Measurements from ENCODE around the gene TBC1D16. TPM values are rescaled to one million over a fixed set of nuclear protein-coding genes. Genes with fewer than 3 reads are reported as not detected.

TBC1D16 gene
- total and polyA plus RNA-seq, 2 donors from 2014 or later: 9.1 to 68.0 TPM

- peak in 2 of 5 donors; percentile 58 to 67 for DNase-seq
- FAIRE-seq: no peak
- Histone ChIP-seq H3K27ac (ENCODE audit: low read depth in 2 of 2, low read length in 2 of 2) (no peak overlapping the region), H3K4me1 (ENCODE audit: control insufficient read depth in 2 of 3, insufficient read depth in 2 of 3, low read depth in 1 of 3, low read length in 3 of 3) (peaks cover 0 to 14% (median 4%) of the 10 kb centered on the region in 3 donors), H3K36me3 (ENCODE audit: control insufficient read depth in 2 of 3, insufficient read depth in 3 of 3, low read length in 3 of 3) (no peaks in the 10 kb centered on the region), H3K4me3 (ENCODE audit: low read length in 3 of 3) (no peak overlapping the region), H3K27me3 (ENCODE audit: control insufficient read depth, insufficient read depth, low read length) (peaks cover 4% of the 10 kb centered on the region), H3K9ac (ENCODE audit: low read length in 3 of 3) (no peak overlapping the region), H3K9me3 (ENCODE audit: control insufficient read depth in 2 of 3, insufficient read depth in 1 of 3, low read length in 3 of 3) (no peaks in the 10 kb centered on the region)
- no peak for TF ChIP-seq CTCF (IDR thresholded peaks at IDR 0.05; ENCODE audit: borderline replicate concordance, extremely low read depth, insufficient read depth)
- intact Hi-C loops (cut with DNase I): no loop called here
These were observed 114.1 kb downstream of the TBC1D16 start for GRCh38 chr17:79921411-79922115.

DNA sequence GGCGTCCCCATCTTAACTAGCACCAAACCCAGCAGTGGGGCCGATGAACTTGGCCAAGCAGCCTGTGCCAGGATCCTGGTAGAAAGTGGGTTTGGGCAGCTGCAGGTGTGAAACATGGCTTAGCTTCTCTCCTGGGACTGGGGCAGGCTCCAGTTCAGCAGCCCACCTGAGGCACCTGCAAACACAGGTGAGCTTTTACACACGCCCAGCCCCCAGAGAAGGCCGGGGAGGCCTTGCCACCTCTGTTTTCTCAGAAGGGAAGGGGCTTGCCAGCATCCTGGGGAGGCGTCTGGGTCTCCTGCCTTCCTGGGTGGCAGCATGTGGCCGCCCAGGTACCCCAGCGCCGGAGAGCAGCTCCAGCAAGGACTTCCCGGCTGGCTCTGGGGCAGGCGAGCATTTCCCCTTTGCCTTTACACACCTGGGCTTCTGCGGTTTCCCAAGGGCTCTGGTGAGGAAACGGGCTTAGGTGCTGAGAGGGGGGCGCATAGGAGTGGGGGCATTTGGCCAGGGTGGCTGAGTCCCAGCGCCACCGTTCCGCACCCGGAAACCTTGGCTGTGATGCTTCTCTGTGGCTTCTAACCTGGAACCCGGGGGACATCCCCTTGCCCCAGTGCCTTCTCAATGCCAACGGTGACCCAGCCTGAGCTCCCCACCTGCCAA, 114.8 kb downstream of the TBC1D16 start:
- intact Hi-C loops (cut with DNase I): no loop called here
- TF ChIP-seq CTCF (IDR thresholded peaks at IDR 0.05; ENCODE audit: borderline replicate concordance, extremely low read depth, insufficient read depth): no peak
- H3K4me3 ChIP-seq (ENCODE audit: low read length in 3 of 3): no peak overlapping the region
- no peaks in the 10 kb centered on the region for H3K9me3 ChIP-seq (ENCODE audit: control insufficient read depth in 2 of 3, insufficient read depth in 1 of 3, low read length in 3 of 3)
- DNase-seq: peak in 1 of 5 donors; percentile 66
- H3K27ac ChIP-seq (ENCODE audit: low read depth in 2 of 2, low read length in 2 of 2): no peak overlapping the region
- H3K9ac ChIP-seq (ENCODE audit: low read length in 3 of 3): no peak overlapping the region
- no peaks in the 10 kb centered on the region for H3K36me3 ChIP-seq (ENCODE audit: control insufficient read depth in 2 of 3, insufficient read depth in 3 of 3, low read length in 3 of 3)
- peaks cover 0 to 14% (median 4%) of the 10 kb centered on the region in 3 donors for H3K4me1 ChIP-seq (ENCODE audit: control insufficient read depth in 2 of 3, insufficient read depth in 2 of 3, low read depth in 1 of 3, low read length in 3 of 3)
- peaks cover 4% of the 10 kb centered on the region for H3K27me3 ChIP-seq (ENCODE audit: control insufficient read depth, insufficient read depth, low read length)
- no peak for FAIRE-seq

- no peaks in the 10 kb centered on the region for H3K36me3 ChIP-seq (ENCODE audit: control insufficient read depth in 2 of 3, insufficient read depth in 3 of 3, low read length in 3 of 3)
- no peak overlapping the region for H3K27ac ChIP-seq (ENCODE audit: low read depth in 2 of 2, low read length in 2 of 2)
- peak in 1 of 5 donors; percentile 72 for DNase-seq
- FAIRE-seq: no peak
- no peak overlapping the region for H3K4me3 ChIP-seq (ENCODE audit: low read length in 3 of 3)
- no peak overlapping the region for H3K9ac ChIP-seq (ENCODE audit: low read length in 3 of 3)
- no peaks in the 10 kb centered on the region for H3K9me3 ChIP-seq (ENCODE audit: control insufficient read depth in 2 of 3, insufficient read depth in 1 of 3, low read length in 3 of 3)
- H3K27me3 ChIP-seq (ENCODE audit: control insufficient read depth, insufficient read depth, low read length): peaks cover 4% of the 10 kb centered on the region
- intact Hi-C loops (cut with DNase I): no loop called here
- H3K4me1 ChIP-seq (ENCODE audit: control insufficient read depth in 2 of 3, insufficient read depth in 2 of 3, low read depth in 1 of 3, low read length in 3 of 3): peaks cover 0 to 17% (median 4%) of the 10 kb centered on the region in 3 donors
- TF ChIP-seq CTCF (IDR thresholded peaks at IDR 0.05; ENCODE audit: borderline replicate concordance, extremely low read depth, insufficient read depth): no peak
These were observed 115.6 kb downstream of the TBC1D16 start for GRCh38 chr17:79919862-79920720.
